HG03378 (cell line): ENCODE results near the gene TLR1.
"Not testable (repeated sequence)": the region's sequence is repeated elsewhere in the genome, so short reads cannot be mapped to it uniquely, and the experiment has no call there.

Source experiments
- ATAC-seq: cut with Tn5 transposase; IDR thresholded peaks from one replicate; pipeline ENCODE4 v1.9.1; 2021; ENCODE audit warnings: mild to moderate bottlenecking, moderate library complexity; ENCODE audit not compliant: unreplicated experiment

TLR1 gene

GRCh38 chr4:38804654-38805295 is at the start of gene TLR1:
Gene TLR1, minus strand, starts transcription at chr4:38804791. Its CDS starts 5,960 bp downstream, at chr4:38798831.
- peak; percentile 31 for ATAC-seq

GRCh38 chr4:38846015-38846414 is 41.4 kb upstream of the TLR1 start:
- no peak for ATAC-seq

DNA sequence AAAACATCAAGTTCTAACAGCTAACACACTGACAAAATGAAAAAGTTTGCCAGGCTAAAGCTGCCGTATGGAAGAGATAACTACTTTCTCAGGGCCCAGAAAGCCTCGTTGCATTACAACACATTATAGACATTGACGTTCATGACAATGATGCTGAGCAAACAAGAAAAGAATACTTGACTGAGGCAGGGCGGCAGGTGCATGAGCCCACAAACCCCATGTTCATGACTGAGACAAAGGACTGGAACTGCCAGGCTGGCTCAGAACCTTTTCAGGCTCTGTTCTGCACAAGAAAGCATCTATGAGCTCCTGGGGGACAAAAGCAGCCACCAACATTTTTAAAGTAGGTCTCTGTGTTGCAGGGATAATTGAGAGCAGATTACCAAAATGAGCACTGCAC is 38.4 kb upstream of the TLR1 start:
- no peak for ATAC-seq

DNA sequence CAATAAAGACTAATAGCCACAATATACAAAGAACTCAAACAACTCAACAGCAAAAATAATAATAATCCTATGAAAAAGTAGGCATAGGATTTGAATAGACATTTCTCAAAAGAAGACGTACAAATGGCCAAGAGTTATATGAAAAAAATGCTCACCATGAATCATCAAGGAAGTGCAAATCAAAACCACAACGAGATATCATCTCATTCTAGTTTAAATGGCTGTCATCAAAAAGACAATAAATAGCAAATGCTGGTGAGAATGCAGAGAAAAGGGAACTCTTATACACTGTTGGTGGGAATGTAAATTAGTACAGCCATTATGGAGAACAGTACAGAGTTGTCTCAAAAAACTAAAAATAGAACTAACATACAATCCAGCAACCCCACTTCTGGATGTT is 33.3 kb upstream of the TLR1 start:
- no peak for ATAC-seq

GRCh38 chr4:38837334-38837733 is 32.7 kb upstream of the TLR1 start:
- ATAC-seq, result no peak

- no peak for ATAC-seq
Observed at GRCh38 chr4:38834570-38834969, 30.0 kb upstream of the TLR1 start.

DNA sequence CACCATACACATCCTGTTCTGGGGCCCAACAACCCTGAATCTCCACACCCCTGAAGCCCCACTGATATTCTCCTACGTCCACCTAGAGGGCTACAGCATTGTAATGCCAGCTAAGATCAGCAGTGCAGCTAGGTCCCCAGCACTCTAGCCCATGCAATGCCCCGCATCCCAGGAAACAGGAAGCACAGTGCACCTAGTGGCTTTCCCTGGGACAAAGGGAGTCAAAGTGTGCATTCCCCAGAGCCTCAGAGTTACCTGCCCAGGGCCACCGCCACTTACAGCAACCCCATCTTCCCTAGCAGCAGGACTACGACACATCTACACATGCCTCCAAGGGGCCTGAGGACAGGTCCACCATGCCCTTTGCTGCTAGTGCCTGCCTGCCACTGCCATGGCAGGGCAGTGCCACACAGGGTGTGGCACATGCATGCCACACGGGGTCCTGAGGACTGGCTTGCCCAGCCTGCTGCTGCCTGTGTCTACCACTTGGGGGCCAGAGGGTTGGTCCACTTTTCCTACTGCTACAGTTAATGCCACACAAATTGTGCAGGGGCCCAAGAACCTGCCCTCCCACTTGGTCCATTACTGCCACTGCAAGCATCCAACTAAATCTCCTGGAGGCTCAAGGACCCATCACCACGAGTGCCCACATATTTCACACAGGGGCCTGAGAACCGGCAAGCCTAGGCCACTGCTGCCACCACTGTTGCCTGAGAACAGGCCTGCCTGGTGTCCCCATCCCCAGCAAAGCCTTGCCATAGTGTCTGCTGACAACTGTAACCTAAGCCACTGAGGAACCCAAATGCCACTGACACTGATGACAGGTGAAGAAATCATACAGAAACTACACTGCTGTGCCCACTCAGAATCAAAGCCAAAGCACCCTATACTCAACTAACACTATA is 28.3 kb upstream of the TLR1 start:
- no peak for ATAC-seq

DNA sequence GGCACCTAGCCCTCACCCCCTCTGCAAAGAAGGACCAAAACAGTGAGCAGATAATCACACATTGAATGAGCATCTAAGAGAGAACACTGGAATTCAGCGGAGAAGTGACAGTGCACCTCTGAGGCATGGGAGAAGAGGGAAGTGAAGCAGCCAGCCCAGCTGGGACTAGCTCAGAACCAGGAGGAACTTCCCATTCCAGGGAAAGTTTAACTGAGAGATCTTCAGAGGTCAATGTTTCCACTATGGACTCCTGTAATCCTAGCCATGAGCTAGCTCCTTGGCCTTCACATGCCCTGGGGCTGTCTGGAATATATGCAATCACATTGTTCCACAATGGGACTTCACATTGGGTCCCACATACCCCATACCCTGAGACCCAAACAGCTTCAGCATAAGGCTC is 27.6 kb upstream of the TLR1 start:
- ATAC-seq, result no peak

DNA sequence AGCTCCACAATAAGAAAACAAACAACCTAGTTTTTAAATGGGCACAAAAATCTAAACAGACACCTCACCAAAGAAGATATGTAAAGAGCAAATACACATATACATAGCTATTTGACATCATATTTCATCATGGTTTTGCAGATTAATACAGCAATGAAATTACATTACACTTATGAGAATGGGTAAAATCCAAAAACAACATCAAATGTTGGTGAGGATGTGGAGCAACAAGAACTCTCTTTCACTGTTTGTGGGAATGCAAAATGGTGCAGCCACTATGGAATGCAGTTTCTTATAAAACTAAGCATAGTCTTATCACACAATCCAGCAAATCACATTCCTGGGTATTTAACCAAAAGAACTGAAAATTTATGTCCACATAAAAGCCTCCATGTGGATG is 27.1 kb upstream of the TLR1 start:
- ATAC-seq, result no peak

- no peak for ATAC-seq
Observed at GRCh38 chr4:38829237-38829636, 24.6 kb upstream of the TLR1 start.

- ATAC-seq, result no peak
Observed at GRCh38 chr4:38823766-38824165, 19.2 kb upstream of the TLR1 start.

- no peak for ATAC-seq
Observed at GRCh38 chr4:38822748-38823303, 18.2 kb upstream of the TLR1 start.

DNA sequence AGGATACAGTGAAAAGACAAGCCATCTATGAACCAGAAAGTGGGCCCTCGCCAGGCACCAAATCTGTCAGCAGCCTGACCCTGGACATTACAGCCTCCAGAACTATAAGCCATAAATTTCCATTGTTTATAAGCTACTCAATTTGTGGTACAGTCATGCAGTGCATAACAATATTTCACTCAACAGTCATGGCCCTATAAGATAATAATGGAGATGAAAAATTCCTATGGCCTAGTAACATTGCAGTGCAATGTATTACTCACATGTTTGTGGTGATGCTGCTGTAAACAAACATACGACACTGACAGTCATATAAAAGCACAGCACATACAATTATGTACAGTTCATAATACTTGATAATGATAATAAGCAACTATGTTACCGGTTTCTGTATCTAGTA is 17.1 kb upstream of the TLR1 start:
- ATAC-seq, result no peak

DNA sequence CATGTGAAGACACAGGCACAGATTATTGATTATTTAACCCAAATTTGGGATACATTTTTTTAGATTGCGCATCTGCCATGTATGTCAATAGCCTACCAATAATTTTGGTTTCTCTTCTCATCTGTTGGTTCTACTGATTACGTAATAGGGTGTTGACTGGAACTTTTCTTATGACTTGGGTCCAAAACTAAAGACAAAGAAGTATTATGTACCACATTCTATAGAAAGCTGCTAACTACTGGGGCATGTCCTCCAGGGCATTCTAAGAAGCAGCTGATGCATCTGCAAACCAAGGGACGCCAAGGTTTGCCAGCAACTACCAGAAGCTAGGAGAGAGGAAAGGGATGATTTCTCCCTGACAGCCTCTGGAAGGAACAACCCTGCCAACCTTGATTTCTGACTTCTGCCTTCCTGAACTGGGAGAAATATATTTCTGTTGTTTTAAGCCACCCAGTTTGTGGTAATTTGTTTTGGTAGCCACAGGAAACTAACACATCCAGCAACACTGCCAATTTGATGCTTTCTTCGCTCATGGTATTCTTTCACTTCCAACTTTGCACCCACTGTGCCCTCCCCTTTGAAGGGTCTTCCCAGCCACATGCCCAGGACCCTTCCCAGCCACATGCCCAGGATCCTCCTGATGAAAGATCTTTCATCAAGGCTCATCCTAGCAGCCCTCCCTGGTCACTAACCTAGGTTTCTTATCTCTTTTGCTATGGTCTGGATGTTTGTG is 15.9 kb upstream of the TLR1 start:
- ATAC-seq, result peak; percentile 54

- no peak for ATAC-seq
Observed at GRCh38 chr4:38819569-38819968, 15.0 kb upstream of the TLR1 start.

DNA sequence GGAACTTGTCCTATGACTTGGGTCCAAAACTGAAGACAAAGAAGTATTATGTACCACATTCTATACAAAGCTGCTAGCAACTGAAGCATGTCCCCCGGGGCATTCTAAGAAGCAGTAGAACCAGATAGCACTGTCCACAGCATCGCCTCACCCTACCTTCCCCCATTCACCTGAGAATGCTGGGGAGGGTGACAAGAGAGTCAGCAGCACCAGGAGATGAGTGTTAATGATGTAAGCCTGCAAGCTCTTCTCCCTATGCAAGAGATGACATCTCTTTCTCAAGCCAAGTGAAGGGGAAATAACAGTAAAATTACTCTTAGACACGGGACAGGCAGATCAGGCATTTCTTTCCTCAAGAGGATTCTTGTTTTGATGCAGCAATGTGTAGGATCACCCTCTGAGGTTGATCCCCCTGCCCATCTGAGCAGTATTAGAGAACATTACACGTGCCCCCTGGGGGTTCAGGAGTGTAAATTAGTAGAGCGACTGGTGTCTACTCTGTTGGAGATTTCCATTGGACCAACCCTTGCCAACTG is 13.9 kb upstream of the TLR1 start:
- peak; percentile 46 for ATAC-seq

DNA sequence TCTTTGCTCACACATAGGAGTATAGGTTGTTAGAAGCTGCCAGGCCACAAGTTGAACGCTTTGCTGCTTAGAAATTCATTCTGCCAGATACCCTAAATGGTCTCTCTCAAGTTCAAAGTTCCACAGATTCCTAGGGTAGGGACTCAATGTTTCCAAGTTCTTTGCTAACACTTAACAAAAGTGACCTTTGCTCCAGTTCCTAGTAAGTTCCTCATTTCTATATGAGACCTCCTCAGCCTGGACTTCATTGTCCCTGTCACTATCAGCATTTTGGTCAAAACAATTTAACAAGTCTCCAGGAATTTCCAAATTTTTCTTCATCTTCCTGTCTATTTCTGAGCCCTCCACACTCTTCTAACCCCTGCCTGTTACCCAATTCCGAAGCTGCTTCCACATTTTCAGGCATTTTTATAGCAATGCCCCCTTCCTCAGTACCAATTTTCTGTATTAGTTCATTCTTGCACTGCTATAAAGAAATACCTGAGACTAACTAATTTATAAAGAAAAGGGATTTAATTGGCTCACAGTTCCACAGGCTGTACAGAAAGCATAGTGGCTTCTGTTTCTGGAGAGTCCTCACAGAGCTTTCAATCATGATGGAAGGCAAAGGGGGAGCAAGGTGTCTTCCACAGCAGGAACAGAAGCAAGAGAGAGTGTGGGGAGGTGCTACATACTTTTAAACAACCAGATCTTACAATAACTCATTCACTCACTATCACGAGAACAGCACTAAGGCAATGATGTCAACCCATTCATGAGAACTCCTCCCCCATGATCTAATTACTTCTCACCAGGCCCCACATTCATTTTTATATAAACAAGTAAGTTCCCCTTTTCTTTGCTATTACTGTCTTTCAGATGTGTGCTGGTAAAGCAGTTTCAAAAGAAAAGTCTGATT is 11.5 kb upstream of the TLR1 start:
- no peak for ATAC-seq

- no peak for ATAC-seq
Observed at GRCh38 chr4:38814386-38814785, 9.8 kb upstream of the TLR1 start.

- ATAC-seq, result no peak
Observed at GRCh38 chr4:38811297-38811696, 6.7 kb upstream of the TLR1 start.

DNA sequence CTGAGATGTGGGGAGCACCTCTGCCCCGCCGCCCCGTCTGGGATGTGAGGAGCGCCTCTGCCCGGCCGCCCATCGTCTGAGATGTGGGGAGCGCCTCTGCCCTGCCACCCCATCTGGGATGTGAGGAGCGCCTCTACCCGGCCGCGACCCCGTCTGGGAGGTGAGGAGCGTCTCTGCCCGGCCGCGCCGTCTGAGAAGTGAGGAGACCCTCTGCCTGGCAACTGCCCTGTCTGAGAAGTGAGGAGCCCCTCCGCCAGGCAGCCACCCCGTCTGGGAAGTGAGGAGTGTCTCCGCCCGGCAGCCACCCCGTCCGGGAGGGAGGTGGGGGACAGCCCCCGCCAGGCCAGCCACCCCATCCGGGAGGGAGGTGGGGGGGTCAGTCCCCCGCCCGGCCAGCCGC is 2.9 kb upstream of the TLR1 start:
- not testable (repeated sequence) for ATAC-seq
